ENCODE measurements around the gene ZNF597. TPM values are rescaled to one million over a fixed set of nuclear protein-coding genes. Genes with fewer than 3 reads are reported as not detected.
"Not testable (repeated sequence)": the region's sequence is repeated elsewhere in the genome, so short reads cannot be mapped to it uniquely, and the experiment has no call there.

The ZNF597 gene
- total RNA-seq, 1 experiment from 2014 or later: 2.9 TPM

DNA sequence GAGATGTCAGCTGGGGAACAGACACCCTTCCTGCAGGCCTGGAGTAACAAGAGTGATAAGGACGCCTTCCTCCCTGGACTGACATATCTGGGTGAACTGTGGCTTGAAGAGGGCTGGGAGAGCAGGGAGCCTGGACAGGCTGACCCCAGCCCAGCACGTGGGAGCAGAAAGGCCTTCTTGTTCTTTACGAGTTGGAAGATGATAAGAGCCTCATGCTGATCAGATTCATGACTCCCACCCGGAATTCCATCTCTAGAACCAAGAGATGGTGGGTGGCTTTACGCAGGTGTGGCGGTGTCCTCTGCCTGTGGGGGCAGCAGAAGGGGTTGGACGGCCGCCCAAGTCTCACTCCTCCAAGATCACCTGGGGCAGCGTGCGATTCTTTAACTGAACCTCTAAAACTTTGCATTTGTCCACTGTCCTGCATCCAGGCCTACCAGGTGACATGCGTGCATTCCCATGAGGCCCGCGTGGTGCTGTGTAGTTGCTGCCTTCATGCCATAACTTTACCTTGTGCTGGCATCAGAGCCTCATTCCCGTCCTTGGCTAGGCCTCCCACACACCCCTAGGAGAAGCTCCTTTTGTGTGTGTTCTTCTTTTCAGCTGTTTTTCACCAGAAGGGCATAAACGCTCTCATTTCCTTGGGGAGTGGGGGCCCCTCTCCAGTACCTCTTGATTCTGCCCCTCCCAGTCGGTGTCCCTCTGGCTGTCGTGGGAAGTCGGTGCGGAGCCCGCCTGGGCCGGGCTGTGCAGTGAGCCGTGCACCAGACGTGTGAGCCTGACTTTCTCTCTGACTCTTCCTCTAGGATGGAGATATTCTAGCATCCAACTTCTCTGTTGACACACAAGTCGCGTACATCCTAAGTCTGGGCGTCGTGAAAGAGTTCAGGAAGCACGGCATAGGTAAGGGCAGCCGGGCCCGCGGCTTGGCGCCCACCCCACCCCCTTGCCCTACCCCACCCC is 38.7 kb upstream of the ZNF597 start:
- Histone ChIP-seq H3K4me1 (no peaks in the 10 kb centered on the region), H3K4me3 (no peak overlapping the region), H3K27ac (no peak overlapping the region), H3K36me3 (peaks cover 16% of the 10 kb centered on the region; the same call in 1 of the 2 replicates), H3K9me3 (replicated peaks) (no peaks in the 10 kb centered on the region), H3K27me3 (no peaks in the 10 kb centered on the region)
- no peak for DNase-seq

DNA sequence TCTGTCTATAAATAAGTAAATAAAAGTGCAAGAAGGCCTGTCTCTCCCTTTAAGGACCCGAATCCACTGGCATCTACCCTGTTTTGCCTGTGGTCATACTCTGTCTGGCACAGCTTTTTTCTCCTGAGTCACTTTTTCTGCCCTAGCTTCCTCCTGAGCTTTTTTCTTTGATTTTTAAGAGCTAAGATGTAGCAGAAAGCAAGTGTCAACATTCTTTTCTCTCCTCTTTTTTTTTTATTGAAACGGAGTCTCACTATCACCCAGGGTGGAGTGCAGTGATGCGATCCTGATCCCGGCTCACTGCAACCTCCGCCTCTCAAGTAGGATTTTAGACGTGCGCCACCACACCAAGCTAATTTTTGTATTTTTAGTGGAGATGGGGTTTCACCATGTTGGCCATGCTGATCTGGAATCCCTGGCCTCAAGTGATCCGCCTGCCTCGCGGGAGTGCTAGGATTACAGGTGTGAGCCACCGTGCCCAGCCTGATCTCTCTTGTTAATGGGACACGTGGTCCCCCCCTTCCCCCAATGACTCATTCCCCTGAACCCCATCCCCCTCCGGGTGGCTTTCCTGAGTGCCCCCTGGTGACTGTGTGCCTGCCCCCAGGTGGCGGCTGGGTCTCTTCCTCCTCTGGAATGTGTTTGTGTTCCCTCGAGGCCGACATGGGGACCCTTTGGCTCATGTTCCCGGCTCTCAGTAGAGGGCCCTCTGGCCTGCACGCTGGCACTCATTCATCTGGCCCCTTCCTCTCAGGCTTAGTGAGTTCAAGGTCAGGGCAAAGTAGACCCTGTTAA is 37.8 kb upstream of the ZNF597 start:
- H3K36me3 ChIP-seq: peaks cover 13% of the 10 kb centered on the region; the same call in 1 of the 2 replicates
- H3K9me3 ChIP-seq (replicated peaks): no peaks in the 10 kb centered on the region
- H3K4me3 ChIP-seq: no peak overlapping the region
- H3K27ac ChIP-seq: no peak overlapping the region
- no peak for DNase-seq
- no peaks in the 10 kb centered on the region for H3K27me3 ChIP-seq
- no peaks in the 10 kb centered on the region for H3K4me1 ChIP-seq

DNA sequence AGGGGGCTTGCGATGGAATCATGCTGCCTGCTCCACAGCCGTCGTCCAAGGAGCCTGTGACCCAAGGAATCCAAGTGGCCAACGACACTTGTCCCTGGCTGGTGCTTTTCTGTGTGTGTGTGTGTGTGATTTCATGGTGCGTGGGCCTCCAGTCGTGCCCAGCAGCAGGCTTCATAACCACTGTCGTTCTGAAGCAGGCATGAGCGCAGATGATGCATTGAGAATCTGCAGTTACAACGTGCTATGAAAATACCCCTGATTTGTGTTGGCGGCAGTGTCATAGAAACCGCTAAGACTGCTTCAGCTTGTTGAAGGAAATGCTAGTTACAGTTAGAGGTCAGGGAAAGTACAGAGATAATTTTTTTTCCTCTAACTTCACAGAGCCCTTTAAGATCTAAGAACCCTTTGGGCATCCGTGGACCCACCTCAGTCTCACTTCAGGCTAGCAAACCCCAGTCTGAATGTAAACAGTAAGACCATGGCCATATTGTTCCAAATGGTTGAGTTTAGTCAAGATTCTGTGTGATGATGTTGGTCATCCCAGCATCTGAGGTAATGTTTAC is 36.4 kb upstream of the ZNF597 start:
- H3K27me3 ChIP-seq: no peaks in the 10 kb centered on the region
- no peaks in the 10 kb centered on the region for H3K4me1 ChIP-seq
- peaks cover 7% of the 10 kb centered on the region; the same call in 1 of the 2 replicates for H3K36me3 ChIP-seq
- no peak overlapping the region for H3K27ac ChIP-seq
- no peaks in the 10 kb centered on the region for H3K9me3 ChIP-seq (replicated peaks)
- no peak overlapping the region for H3K4me3 ChIP-seq
- DNase-seq: no peak

DNA sequence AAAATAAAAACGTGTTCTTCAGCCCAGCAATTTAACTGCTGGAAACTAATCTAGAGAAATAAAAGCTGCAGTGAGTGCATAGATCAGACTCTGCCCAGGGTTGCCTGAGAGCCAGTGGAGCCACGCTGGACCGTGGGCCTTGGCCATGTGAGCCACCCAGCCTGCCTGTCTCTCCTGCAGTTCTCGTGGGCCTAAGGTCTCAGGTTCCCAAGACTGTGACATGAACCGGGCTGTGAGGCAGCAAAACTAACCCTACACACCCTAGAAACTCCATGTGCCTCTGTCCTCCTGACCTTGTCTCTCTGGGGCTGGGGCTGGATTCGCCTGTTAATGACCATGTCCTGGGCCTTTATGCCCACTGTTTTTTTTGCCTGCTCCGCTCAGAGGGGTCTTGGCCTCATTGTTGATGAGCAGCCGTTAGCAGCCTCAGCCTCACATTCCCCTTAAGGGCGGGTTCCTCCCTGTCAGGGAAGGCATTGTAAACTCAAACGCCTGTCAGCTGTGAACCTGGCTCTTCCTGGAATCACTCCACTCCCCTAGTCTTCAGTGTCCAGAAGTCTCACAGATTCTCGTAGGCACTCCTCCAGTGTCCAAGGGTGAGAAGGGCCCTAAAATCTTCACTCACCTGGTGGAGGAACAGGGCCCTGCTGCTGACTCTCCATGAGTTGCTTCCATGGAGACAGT is 35.1 kb upstream of the ZNF597 start:
- H3K4me1 ChIP-seq: no peaks in the 10 kb centered on the region
- peaks cover 7% of the 10 kb centered on the region; the same call in 1 of the 2 replicates for H3K36me3 ChIP-seq
- no peak for DNase-seq
- no peaks in the 10 kb centered on the region for H3K27me3 ChIP-seq
- no peak overlapping the region for H3K27ac ChIP-seq
- no peak overlapping the region for H3K4me3 ChIP-seq
- no peaks in the 10 kb centered on the region for H3K9me3 ChIP-seq (replicated peaks)

DNA sequence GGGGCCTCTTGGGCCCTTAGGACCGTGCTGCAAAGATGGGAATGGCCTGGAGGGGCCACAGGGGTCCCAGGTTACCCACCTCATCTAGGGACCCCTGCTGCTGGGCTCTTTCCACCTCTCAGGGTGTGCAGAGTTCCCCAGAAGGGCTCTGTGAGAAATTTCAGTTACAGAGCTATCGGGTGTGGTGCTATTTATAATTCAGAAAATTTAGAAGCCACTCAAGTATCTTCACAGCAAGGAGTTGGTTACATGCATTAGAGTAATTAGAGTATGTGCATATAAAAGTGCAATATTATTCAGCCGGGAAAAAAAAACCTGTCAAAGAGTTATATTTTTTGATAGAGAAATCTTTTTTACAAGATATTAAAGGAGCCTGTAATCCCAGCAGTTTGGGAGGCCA is 33.1 kb upstream of the ZNF597 start:
- Histone ChIP-seq H3K36me3 (0 out of 2 replicates have a peak, but pooled peaks cover 4% of the 10 kb centered on the region), H3K4me1 (no peaks in the 10 kb centered on the region), H3K27ac (no peak overlapping the region), H3K27me3 (no peaks in the 10 kb centered on the region), H3K4me3 (no peak overlapping the region), H3K9me3 (replicated peaks) (no peaks in the 10 kb centered on the region)
- DNase-seq: no peak

DNA sequence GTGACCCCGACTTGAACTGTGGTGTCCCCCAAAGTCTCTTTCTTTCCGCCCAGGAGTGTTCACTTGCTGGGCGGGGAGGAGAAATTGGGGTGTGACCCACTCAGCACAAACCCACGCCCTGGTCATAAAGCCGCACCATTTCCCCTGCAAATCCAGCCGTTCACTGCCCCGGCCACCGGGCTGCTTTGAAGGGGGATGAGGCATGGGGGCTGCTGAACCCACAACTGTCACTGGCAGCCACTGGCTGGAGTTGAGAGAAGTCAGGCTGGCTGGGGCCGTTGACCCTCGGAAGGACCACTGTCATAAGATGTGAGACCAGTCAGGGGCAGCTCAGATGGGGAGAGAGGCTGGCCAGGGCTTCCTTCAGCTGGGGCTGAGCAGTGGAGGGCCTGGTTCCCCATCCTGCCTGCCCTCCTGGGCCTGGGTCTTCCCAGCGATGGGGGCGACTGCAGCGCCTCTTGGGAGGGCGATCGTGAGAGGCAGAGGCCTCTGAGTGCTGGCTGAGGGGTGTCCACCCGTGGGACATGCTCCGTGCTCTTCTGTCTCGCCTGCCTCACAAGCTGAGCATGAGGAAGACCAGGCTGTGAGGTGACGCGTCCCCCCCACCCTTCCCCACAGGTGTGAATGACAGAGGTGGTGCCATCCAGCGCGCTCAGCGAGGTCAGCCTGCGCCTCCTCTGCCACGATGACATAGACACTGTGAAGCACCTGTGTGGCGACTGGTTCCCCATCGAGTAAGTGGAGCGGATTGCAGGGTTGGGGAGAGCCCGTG is 32.5 kb upstream of the ZNF597 start:
- Histone ChIP-seq H3K4me1 (no peaks in the 10 kb centered on the region), H3K9me3 (replicated peaks) (no peaks in the 10 kb centered on the region), H3K36me3 (0 out of 2 replicates have a peak, but pooled peaks cover 4% of the 10 kb centered on the region), H3K4me3 (no peak overlapping the region), H3K27ac (no peak overlapping the region), H3K27me3 (no peaks in the 10 kb centered on the region)
- DNase-seq: no peak

DNA sequence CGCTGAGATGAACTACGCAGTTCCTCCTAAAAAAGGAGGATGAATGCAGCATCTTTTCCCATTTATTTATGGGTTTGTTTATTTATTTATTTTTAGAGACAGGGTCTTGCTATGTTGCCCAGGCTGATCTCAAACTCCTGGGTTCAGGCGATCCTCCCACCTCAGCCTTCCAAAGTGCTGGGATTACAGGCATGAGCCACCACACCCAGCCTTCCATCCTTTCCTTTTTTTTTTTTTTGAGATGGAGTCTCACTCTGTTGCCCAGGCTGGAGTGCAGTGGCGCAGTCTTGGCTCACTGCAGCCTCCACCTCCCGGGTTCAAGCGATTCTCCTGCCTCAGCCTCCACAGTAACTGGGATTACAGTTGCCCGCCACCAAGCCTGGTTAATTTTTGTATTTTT is 31.6 kb upstream of the ZNF597 start:
- not testable (repeated sequence) for H3K9me3 ChIP-seq (replicated peaks)

DNA sequence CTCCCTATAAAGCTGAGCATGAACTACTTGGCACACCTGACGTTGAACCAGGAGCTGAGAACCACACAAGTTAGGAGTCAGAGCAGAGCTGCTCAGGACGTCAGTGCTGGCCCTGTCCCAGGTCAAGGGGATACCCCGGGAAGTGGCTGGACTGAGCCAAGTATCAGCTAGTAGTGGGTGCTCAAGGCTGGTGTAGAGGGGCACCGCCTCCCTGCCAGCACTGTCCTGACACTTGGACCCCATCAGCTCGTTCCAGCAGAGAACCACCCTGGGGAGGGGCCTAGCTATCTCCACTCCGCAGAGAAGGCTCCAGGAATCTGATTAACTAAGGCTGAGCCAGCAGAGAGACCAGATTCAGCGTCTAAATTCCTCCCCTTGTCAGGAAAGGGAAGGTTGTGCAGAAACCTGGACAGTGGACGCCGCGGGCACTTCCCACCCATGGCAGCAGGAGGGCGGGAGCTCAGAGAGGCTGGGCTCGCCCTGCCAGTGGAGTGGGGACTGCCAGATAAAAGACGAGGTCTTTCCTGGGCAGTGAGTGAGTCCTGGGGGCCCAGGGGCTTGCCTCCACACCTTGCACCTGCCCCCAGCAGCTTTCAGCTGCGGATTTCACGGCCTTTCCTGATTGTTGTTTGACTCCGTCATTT is 31.0 kb upstream of the ZNF597 start:
- Histone ChIP-seq H3K36me3 (no peaks in the 10 kb centered on the region), H3K27me3 (no peaks in the 10 kb centered on the region), H3K9me3 (replicated peaks) (no peaks in the 10 kb centered on the region), H3K4me3 (no peak overlapping the region), H3K4me1 (no peaks in the 10 kb centered on the region), H3K27ac (no peak overlapping the region)
- DNase-seq: no peak

More for the DNA sequence above, 31.6 kb upstream of the ZNF597 start:
- not testable (repeated sequence) for DNase-seq, H3K4me1 ChIP-seq, H3K36me3 ChIP-seq, H3K27ac ChIP-seq, H3K4me3 ChIP-seq, H3K27me3 ChIP-seq

DNA sequence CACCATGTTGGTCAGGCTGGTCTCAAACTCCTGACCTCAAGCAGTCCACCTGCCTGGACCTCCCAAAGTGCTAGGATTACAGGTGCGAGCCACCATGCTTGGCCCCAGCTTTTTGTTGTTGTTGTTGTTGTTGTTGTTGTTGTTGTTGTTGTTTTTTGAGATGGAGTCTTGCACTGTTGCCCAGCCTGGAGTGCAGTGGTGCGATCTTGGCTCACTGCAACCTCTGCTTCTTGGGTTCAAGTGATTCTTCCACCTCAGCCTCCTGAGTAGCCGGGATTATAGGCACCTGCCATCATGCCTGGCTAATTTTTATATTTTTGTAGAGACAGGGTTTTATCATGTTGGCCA is 30.3 kb upstream of the ZNF597 start:
- not testable (repeated sequence) for H3K27me3 ChIP-seq; H3K36me3 ChIP-seq; H3K4me1 ChIP-seq; H3K4me3 ChIP-seq; DNase-seq; H3K9me3 ChIP-seq (replicated peaks); H3K27ac ChIP-seq

DNA sequence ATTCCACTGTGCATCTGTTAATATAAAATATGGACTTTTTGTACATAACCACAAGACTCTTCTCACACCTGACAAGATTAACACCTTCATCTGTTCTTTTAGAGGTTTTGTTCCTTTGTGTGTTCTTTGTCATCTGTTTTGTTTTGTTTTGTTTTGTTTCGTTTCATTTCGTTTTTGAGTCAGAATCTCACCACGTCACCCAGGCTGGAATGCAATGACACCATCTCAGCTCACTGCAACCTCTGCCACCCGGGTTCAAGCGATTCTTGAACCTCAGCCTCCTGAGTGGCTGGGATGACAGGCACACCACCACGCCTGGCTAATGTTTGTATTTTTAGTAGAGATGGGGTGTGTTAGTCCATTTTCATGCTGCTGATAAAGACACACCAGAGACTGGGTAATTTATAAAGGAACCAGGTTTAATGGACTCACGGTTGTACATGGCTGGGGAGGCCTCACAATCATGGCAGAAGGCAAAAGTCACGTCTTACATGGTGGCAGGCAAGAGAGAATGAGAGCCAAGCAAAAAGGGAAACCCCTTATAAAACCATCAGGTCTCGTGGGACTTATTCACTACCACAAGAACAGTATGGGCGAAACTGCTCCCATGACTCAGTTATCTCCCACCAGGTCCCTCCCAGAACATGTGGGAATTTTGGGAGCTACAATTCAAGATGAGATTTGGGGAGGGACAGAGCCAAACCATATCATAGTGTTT is 29.7 kb upstream of the ZNF597 start:
- Histone ChIP-seq H3K4me1 (no peaks in the 10 kb centered on the region), H3K9me3 (replicated peaks) (no peaks in the 10 kb centered on the region), H3K27ac (no peak overlapping the region), H3K36me3 (no peaks in the 10 kb centered on the region), H3K4me3 (no peak overlapping the region), H3K27me3 (no peaks in the 10 kb centered on the region)
- DNase-seq: no peak

DNA sequence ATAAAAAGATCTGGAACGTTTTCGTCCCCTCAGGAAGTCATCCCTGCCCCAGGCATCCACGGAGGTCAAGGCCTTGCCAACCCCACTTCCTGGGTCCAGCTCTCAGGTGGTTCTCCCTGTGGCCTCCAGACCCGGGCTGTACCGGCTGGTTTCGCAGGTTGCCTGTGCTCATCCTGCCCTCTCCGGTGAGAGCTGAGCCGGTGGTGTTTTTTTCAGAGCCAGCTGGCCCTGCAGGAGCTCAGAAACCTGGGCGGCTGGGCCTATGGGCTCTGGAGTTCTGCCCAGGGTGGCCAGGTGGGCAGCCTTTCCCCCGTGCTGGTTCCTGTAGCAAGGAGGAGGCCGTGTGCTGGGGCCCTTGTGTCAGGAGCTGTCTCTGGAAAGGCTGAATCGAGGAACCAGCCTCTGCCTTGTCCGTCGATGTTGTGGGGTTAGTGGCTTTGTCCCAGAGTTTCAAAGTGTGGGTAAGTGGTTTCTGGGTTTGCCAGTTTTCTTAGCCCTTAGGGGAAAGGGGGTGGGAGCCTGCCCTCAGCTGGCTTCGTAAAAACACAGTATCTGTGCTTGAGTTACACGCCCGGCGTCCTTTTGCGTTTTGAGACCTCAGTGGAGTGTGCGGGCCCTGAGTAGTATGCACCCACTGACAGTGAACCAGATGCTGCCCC is 28.3 kb upstream of the ZNF597 start:
- DNase-seq: no peak
- no peak overlapping the region for H3K27ac ChIP-seq
- H3K4me3 ChIP-seq: no peak overlapping the region
- no peaks in the 10 kb centered on the region for H3K36me3 ChIP-seq
- H3K4me1 ChIP-seq: no peaks in the 10 kb centered on the region
- no peaks in the 10 kb centered on the region for H3K9me3 ChIP-seq (replicated peaks)
- no peaks in the 10 kb centered on the region for H3K27me3 ChIP-seq

DNA sequence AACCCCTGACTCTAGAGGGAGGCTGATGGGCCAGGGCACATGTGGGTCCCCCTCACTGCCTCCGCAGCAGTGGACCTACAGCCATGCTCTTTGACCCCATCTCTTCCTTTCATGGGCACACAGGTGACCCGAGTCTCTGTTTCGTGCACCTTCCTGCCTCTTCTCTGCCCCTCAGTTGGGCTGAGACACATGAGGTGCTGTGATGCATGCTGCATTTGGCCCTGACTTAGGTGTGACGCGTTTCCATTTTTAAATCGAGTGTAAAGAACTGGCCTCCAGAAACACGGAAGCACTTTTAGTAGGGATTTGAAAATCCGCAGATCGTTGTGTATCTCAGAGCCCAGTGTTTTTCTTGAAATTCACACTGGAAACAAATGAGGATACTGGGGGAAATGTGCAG is 27.4 kb upstream of the ZNF597 start:
- no peaks in the 10 kb centered on the region for H3K27me3 ChIP-seq
- no peaks in the 10 kb centered on the region for H3K9me3 ChIP-seq (replicated peaks)
- no peak overlapping the region for H3K27ac ChIP-seq
- DNase-seq: no peak
- no peaks in the 10 kb centered on the region for H3K4me1 ChIP-seq
- H3K4me3 ChIP-seq: no peak overlapping the region
- H3K36me3 ChIP-seq: no peaks in the 10 kb centered on the region

DNA sequence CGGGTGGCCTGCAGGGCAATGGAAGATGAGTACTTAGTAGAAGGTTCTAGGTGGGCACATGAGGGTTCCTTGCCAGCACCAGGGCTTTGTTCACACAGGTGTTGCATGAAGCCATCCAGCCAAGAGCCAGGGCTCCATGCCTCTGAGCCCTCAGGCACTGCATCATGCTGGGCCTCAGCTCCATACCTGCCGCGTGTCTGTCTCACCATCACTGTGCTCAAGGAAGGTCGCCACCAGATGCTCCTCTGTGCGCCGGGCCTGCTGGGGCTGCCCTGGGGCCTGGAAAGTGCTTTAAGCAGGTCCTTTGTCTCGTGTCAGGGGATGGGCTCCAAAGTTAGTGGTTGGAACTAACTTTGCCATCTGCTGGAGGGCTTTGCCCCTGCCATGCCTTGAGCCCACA is 26.4 kb upstream of the ZNF597 start:
- DNase-seq: no peak
- Histone ChIP-seq H3K4me1 (no peaks in the 10 kb centered on the region), H3K36me3 (no peaks in the 10 kb centered on the region), H3K9me3 (replicated peaks) (no peaks in the 10 kb centered on the region), H3K27me3 (no peaks in the 10 kb centered on the region), H3K4me3 (no peak overlapping the region), H3K27ac (no peak overlapping the region)
